ENCODE results near the gene TRIM6.

Gene TRIM6

DNA sequence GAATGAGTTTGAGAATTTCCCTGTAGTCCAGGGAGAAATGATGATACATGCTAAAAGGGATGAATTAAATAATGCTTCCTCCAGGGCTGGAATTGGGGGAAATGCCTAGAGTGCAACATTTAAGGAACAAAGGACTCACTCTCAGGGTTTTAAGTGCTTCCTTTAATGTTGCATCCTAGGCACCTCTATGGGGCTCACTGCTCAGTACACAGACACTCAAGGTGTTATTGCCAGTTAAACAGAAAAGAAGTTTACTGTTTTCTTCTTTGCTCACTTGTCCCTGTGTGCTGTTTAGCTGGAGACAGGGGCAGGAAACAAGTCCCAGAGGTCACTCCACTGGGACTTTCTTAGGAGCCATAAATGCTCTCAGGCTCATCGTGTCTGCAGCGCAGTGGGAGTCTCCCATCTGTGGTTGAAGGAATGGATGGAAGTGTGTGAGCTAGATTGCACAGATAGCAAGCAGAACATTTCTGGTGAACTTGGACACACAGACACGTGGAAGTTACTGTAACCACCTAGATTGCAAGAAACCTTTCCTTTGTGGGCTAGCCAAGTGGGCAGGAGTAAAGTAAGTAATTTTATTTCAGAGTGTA lies 39.7 kb upstream of the TRIM6 start:
- ChIA-PET POLR2A (ENCODE audit: low non-redundant PET) (interaction anchor here (0.6 kb wide), 1 partner anchor 23 kb away, joined by 3 read pairs; no protein-coding TSS in a partner anchor), CTCF (no interaction called here)
- TF ChIP-seq, protein P1, sequence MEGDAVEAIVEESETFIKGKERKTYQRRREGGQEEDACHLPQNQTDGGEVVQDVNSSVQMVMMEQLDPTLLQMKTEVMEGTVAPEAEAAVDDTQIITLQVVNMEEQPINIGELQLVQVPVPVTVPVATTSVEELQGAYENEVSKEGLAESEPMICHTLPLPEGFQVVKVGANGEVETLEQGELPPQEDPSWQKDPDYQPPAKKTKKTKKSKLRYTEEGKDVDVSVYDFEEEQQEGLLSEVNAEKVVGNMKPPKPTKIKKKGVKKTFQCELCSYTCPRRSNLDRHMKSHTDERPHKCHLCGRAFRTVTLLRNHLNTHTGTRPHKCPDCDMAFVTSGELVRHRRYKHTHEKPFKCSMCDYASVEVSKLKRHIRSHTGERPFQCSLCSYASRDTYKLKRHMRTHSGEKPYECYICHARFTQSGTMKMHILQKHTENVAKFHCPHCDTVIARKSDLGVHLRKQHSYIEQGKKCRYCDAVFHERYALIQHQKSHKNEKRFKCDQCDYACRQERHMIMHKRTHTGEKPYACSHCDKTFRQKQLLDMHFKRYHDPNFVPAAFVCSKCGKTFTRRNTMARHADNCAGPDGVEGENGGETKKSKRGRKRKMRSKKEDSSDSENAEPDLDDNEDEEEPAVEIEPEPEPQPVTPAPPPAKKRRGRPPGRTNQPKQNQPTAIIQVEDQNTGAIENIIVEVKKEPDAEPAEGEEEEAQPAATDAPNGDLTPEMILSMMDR (conservative IDR thresholded peaks at IDR 0.05; ENCODE audit: low read depth) = no peak
- no peak for DNase-seq (ENCODE audit: low spot score)
- H3K27ac ChIP-seq = no peak overlapping the region

DNA sequence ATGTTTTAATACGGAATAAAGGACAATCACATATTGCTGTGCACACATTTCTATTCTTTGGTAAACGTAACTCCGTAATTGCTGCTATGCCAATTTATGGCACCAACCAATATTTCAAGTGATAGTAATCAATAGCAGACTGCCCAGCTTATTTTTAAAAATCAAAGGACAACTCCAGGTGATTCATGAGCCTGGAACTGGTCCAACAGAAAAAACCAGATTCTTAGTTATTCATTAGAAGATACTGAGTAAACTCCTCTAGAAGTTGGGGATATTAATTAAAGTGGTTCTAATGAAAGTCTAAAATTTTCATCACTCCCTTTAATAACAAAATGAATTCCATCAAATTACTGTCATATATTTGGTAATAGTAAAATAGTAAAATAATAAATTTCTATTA lies 38.7 kb upstream of the TRIM6 start:
- H3K27ac ChIP-seq = no peak overlapping the region
- DNase-seq (ENCODE audit: low spot score) = no peak
- TF ChIP-seq, protein P1 (conservative IDR thresholded peaks at IDR 0.05; ENCODE audit: low read depth) = no peak
- ChIA-PET CTCF (no interaction called here), POLR2A (ENCODE audit: low non-redundant PET) (no interaction called here)

DNA sequence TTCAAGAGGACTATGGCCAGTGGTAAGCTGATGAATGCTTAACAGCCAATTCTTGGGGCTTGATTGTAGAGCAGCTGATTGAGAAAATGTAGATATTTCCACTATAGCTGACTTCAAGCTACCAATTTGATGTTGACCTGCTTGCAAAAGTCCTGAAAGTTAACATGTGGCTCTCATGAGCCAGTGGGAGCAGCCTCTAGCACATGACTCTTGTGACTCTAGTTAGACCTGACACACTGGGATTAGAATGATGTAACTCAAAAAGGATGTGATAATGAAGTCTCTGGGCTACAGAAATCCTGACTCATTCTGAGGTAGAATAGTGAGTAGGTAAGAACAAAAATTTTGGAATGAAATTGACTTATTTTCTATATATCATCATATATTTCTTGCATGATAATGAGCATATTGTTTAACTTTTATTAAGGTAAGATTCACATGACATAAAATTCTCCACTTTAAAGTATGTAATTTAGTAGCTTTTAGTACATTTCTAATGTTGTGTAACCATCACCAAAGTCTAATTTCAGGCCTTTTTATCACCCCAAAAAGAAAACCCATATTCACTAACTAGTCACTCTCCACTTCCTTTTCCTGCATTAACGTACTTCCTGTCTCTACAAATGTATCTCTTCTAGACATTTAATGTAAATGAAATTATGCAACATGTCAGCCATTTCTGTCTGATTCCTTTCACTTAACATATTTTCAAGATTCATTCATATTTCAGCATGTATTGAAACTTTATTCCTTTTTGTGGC lies 32.0 kb upstream of the TRIM6 start:
- DNase-seq (ENCODE audit: low spot score) = peak; percentile 4
- POLR2A ChIA-PET (ENCODE audit: low non-redundant PET) = no interaction called here
- CTCF ChIA-PET = no interaction called here
- H3K27ac ChIP-seq = no peak overlapping the region
- TF ChIP-seq, protein P1 (conservative IDR thresholded peaks at IDR 0.05; ENCODE audit: low read depth) = no peak

DNA sequence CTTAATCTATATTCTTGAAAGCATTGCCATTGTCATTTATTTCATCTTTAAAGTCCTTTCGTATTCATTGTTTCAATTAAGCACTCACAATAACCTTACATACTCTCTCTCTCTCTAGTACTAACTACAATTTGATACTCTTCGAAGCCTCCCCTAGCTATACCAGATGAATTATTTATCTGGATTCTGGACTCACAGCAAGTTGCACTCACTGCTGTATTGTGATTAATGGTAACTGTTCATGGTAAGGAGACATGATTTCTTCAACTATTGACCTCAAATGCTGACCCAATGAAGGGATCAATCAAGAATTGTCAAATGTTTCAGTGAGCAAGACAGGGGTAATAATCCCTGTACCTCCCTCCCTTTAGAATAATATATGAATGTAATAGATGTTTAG lies 21.8 kb upstream of the TRIM6 start:
- H3K27ac ChIP-seq = no peak overlapping the region
- ChIA-PET POLR2A (ENCODE audit: low non-redundant PET) (no interaction called here), CTCF (no interaction called here)
- no peak for DNase-seq (ENCODE audit: low spot score)
- TF ChIP-seq, protein P1 (conservative IDR thresholded peaks at IDR 0.05; ENCODE audit: low read depth) = no peak

DNA sequence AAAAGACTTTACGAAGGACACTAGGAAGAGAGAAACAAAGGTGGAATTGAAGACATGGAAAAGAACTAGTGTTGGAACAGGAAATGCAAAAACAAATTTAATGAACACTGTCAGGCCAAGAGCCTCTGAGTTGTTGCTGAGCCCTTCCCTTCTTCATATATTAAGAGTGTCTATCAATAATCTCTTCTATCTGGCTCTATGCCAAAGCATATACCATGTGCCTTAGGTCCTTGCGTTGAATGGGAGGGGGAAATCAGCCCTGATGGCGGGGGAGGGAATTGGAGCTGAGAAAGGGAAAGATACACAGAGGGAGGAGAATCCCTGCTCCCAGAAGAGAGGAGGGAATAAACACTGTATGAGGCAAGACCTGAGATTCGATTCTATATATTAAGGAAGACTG lies 21.3 kb upstream of the TRIM6 start:
- no peak overlapping the region for H3K27ac ChIP-seq
- POLR2A ChIA-PET (ENCODE audit: low non-redundant PET) = no interaction called here
- no peak for DNase-seq (ENCODE audit: low spot score)
- TF ChIP-seq, protein P1 (conservative IDR thresholded peaks at IDR 0.05; ENCODE audit: low read depth) = no peak
- CTCF ChIA-PET = no interaction called here

DNA sequence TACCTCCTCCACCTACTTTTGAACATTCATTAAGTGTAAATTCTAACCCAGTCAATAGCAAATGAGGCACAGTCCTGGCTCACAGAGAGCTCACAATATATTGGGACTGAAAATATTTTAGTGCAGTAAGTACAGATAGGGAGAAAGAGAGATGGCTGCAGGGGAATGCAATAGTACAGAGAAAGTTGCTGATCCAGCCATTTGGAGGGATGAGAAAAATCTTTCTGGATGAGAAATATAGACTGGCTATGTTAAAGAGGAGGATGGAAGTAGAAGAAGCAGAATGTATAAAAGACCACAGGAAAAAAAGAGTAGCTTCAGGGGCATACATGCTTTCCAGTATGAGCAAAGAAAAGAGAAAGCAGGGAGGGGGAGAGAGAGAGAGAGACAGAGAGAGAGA lies 19.3 kb upstream of the TRIM6 start:
- no peak for DNase-seq (ENCODE audit: low spot score)
- ChIA-PET POLR2A (ENCODE audit: low non-redundant PET) (no interaction called here), CTCF (interaction anchor here (0.7 kb wide), 1 partner anchor 8 kb away, joined by 3 read pairs; no protein-coding TSS in a partner anchor)
- TF ChIP-seq, protein P1 (conservative IDR thresholded peaks at IDR 0.05; ENCODE audit: low read depth) = no peak
- no peak overlapping the region for H3K27ac ChIP-seq
